HepG2 (cell line): Measurements from ENCODE around the gene IFNL1. TPM values are rescaled to one million over a fixed set of nuclear protein-coding genes. Genes with fewer than 3 reads are reported as not detected.
A peak's percentile ranks its signal among the peaks of the same experiment; 100 is the strongest.

ENCODE experiments used
- ATAC-seq: fragments of 200-7000 bp; cut with Tn5 transposase; 3 replicates; pipeline ENCODE4 v1.9.1; 2020; ENCODE audit warnings: mild to moderate bottlenecking, moderate library complexity
- BruUV-seq: library from RNA; stranded (reverse); fragments of 400-500 nt; replicated peaks from 2 replicates; lab custom pipeline; 2021; lab: Mats Ljungman, UMichigan
- CTCF ChIA-PET: fragments of 300-600 bp; formaldehyde crosslinking; extraction: SDS; loops from one replicate; lab custom pipeline; 2021; ENCODE audit warnings: low total read pairs, inconsistent platforms, low intra/inter-chr PET ratio; lab: Yijun Ruan, JAX
- POLR2A ChIA-PET: fragments of 350-600 bp; sonication (Branson Sonifier 250); formaldehyde crosslinking; loops from one replicate; lab custom pipeline; 2020; ENCODE audit warnings: antibody characterized with exemption, inconsistent platforms; lab: Yijun Ruan, JAX
- DNase-seq: peaks from one replicate; pipeline ENCODE4 v3.0.0-alpha.2; 2015; ENCODE audit warnings: low spot score
- FAIRE-seq: peaks from 3 replicates; lab custom pipeline; 2011; peaks lifted over from hg19 to GRCh38; lab: Jason Lieb, UNC
- H2AFZ ChIP-seq: one replicate; pipeline ENCODE4 v1.6.1; 2011; ENCODE audit warnings: low read length, inconsistent platforms
- H3K27ac ChIP-seq: fragments of 300-600 bp; 3 replicates; pipeline ENCODE4 v1.8.0; 2011; ENCODE audit warnings: mixed run types, mild to moderate bottlenecking, mixed read lengths, low read length, inconsistent platforms; ENCODE audit not compliant: insufficient read depth; ENCODE audit errors: extremely low read length
- H3K27me3 ChIP-seq, 2 experiments: fragments of 200-600 bp in 1 of 2; 2 replicates in 1 of 2; 3 replicates in 1 of 2; pipeline versions ENCODE4 v1.6.0 to v1.8.0; 2011; ENCODE audit warnings: low read length in 2 of 2, mild to moderate bottlenecking in 2 of 2, moderate library complexity in 2 of 2, inconsistent platforms in 1 of 2; ENCODE audit not compliant: insufficient read depth in 2 of 2, control insufficient read depth in 1 of 2
- H3K36me3 ChIP-seq, 2 experiments: fragments of 200-600 bp in 1 of 2; replicated peaks in 1 of 2; 2 replicates in 1 of 2; 3 replicates in 1 of 2; pipeline versions ENCODE4 v1.5.1 to v1.8.0; 2011; ENCODE audit warnings: low read length in 2 of 2, inconsistent platforms in 1 of 2; ENCODE audit not compliant: insufficient read depth in 2 of 2, control insufficient read depth in 1 of 2
- H3K4me1 ChIP-seq: 2 replicates; pipeline ENCODE4 v1.5.1; 2012; ENCODE audit warnings: low read length, inconsistent platforms; ENCODE audit not compliant: insufficient read depth
- H3K4me2 ChIP-seq: 2 replicates; pipeline ENCODE4 v1.6.0; 2011; ENCODE audit warnings: low read depth, low read length, inconsistent platforms
- H3K4me3 ChIP-seq, 3 experiments: fragments of 200-600 bp in 1 of 3; sonication (generic), shearing (Covaris generic) in 1 of 3; replicated peaks in 1 of 3; 2 replicates each; pipeline ENCODE4 v1.5.1; 2011 to 2016; ENCODE audit warnings: low read length in 3 of 3, inconsistent platforms in 2 of 3, low read depth in 2 of 3, mild to moderate bottlenecking in 2 of 3, control low read depth in 1 of 3, mixed read lengths in 1 of 3; ENCODE audit not compliant: insufficient read depth in 1 of 3
- H3K79me2 ChIP-seq: one replicate; pipeline ENCODE4 v1.6.1; 2011; ENCODE audit warnings: low read length, inconsistent platforms; ENCODE audit not compliant: insufficient read depth
- H3K9ac ChIP-seq: 2 replicates; pipeline ENCODE4 v1.6.0; 2011; ENCODE audit warnings: mild to moderate bottlenecking, low read depth, low read length, inconsistent platforms; ENCODE audit not compliant: insufficient read depth
- H3K9me3 ChIP-seq: 2 replicates; pipeline ENCODE4 v1.5.1; 2012; ENCODE audit warnings: mild to moderate bottlenecking, low read length
- H4K20me1 ChIP-seq: 2 replicates; pipeline ENCODE4 v1.6.0; 2011; ENCODE audit warnings: inconsistent platforms, mild to moderate bottlenecking, low read length, moderate library complexity; ENCODE audit not compliant: insufficient read depth
- GTF3A ChIP-seq: sonication (generic); formaldehyde crosslinking; conservative IDR thresholded peaks from 2 replicates; pipeline ENCODE4 v1.4.0; 2020; ENCODE audit warnings: mild to moderate bottlenecking, missing genetic modification reagents
- MAZ ChIP-seq, 2 experiments: sonication (generic) in 1 of 2; formaldehyde crosslinking in 1 of 2; IDR thresholded peaks; 2 replicates each; pipeline versions ENCODE4 v1.5.0 to v1.6.1; 2012 to 2020; ENCODE audit warnings: low read depth in 2 of 2, mild to moderate bottlenecking in 2 of 2, borderline replicate concordance in 1 of 2, improper control_type of control experiment in 1 of 2, low read length in 1 of 2, missing genetic modification reagents in 1 of 2, moderate library complexity in 1 of 2
- NFYB ChIP-seq: sonication (generic); formaldehyde crosslinking; IDR thresholded peaks from 2 replicates; pipeline ENCODE4 v1.4.0; 2020; ENCODE audit warnings: missing genetic modification reagents
- NFYC ChIP-seq: IDR thresholded peaks from 2 replicates; pipeline ENCODE4 v1.6.1; 2016; ENCODE audit warnings: missing genetic modification reagents, missing compliant biosample characterization
- WGBS: methylation state at CpG from one replicate; pipeline ENCODE4 v1.1.6; 2017; ENCODE audit warnings: low lambda C conversion rate; 5-methylcytosine and 5-hydroxymethylcytosine counted together
- in situ Hi-C: cut with HindIII; loops from 2 replicates; pipeline ENCODE4 v1.10.0; 2017; ENCODE audit warnings: low pct_unique_long_range_greater_than_20kb; ENCODE audit not compliant: extremely low pct_ligation_motif_present
- intact Hi-C: fragments of 100-400 bp; cut with micrococcal nuclease; formaldehyde crosslinking; loops from one replicate; pipeline ENCODE4 v1.10.0; 2022; ENCODE audit not compliant: unreplicated experiment
- polyA plus RNA-seq, 8 experiments: library from polyadenylated mRNA; depleted of rRNA in 3 of 8; stranded (reverse) in 7 of 8; unstranded in 1 of 8; fragments of >200 nt; fragmentation: Illumina TruSeq in 4 of 8; extraction: Trizol in 4 of 8; gene quantifications; 2 replicates each; pipeline versions ENCODE4 v1.2.1 to v1.2.3, GENCODE V29; 2011 to 2016; ENCODE audit warnings: low read depth in 4 of 8, missing spikeins in 1 of 8, mixed read lengths in 1 of 8; ENCODE audit not compliant: insufficient read depth in 1 of 8
- total RNA-seq, 5 experiments: library from RNA; depleted of rRNA; stranded (reverse); fragments of >200 nt; fragmentation: Illumina TruSeq; extraction: Trizol; gene quantifications; 2 replicates each; pipeline ENCODE4 v1.2.3, GENCODE V29; 2016; ENCODE audit warnings: low read depth in 1 of 5
- TF ChIP-seq, protein P1 (sequence below): sonication (generic); formaldehyde crosslinking; IDR thresholded peaks from 2 replicates; pipeline ENCODE4 v1.4.0; 2020; ENCODE audit warnings: missing genetic modification reagents, borderline replicate concordance
- TF ChIP-seq, protein P2 (sequence below): sonication (generic); formaldehyde crosslinking; IDR thresholded peaks from 2 replicates; pipeline ENCODE4 v1.4.0; 2020; ENCODE audit warnings: missing genetic modification reagents

The IFNL1 gene
- total and polyA plus RNA-seq, 2 of the 13 experiments (the other 11 are each of a cell fraction or from before 2014, with no cell fraction given) = not detected

DNA sequence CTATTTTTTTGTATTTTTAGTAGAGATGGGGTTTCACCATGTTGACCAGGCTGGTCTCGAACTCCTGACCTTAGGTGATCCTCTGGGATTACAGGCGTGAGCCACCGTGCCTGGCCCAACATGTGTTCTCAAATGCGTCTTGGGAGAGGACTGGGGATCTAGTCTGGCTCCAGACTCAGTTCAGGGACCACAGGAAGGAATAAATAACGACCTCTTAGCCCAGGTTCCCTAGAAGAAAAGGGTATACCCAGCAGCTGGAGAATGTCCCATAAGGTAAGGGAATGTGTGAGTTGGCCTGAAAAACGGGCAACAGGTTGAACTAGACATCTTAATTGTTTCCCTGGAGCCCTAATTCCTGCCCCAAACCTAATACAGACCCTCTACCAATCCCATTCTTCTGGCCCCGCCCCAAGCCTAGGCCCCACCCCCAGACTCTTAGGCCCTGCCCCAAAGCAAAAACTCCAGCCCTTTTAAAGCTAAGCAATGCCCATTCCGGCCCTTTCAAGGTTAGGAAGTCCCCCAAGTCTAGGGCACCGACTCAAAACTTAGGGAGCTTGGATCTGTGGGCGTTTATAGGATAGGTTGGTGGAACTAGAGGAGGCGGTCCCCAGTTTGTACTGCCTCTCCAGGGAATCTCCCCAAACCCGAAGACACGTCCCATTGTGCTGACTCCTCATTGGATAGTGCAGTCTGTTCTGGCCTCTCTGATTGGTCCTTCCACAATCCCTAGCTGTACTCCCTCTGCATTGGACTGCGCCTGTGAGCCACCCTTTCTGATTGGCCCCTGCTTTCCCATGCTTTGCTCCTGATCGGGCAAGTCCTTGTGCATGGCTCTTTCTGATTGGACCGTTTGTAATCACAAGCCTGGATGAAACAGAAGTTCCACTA is 29.8 kb downstream of the IFNL1 start:
- no peak overlapping the region for H2AFZ ChIP-seq
- intact Hi-C loops = loop anchor here (5.0 kb wide), 1 partner anchor 114 kb away; no protein-coding TSS in a partner anchor
- WGBS = 43% methylated on average over 14 of the region's 16 CpGs
- ChIA-PET CTCF (no interaction called here), POLR2A (interaction anchor here (0.6 kb wide), 1 partner anchor 22 kb away, joined by 3 read pairs; no protein-coding TSS in a partner anchor)
- no peaks in the 10 kb centered on the region for H3K79me2 ChIP-seq
- H3K9ac ChIP-seq = no peak overlapping the region
- ATAC-seq = peak; percentile 66
- TF ChIP-seq NFYC = peak; percentile 79
- TF ChIP-seq MAZ (IDR thresholded peaks at IDR 0.05; ENCODE audit: borderline replicate concordance, low read depth, low read length) = no peak
- no peak for TF ChIP-seq MAZ (CRISPR knock-in tag; IDR thresholded peaks at IDR 0.05; ENCODE audit: low read depth)
- TF ChIP-seq, protein P1, sequence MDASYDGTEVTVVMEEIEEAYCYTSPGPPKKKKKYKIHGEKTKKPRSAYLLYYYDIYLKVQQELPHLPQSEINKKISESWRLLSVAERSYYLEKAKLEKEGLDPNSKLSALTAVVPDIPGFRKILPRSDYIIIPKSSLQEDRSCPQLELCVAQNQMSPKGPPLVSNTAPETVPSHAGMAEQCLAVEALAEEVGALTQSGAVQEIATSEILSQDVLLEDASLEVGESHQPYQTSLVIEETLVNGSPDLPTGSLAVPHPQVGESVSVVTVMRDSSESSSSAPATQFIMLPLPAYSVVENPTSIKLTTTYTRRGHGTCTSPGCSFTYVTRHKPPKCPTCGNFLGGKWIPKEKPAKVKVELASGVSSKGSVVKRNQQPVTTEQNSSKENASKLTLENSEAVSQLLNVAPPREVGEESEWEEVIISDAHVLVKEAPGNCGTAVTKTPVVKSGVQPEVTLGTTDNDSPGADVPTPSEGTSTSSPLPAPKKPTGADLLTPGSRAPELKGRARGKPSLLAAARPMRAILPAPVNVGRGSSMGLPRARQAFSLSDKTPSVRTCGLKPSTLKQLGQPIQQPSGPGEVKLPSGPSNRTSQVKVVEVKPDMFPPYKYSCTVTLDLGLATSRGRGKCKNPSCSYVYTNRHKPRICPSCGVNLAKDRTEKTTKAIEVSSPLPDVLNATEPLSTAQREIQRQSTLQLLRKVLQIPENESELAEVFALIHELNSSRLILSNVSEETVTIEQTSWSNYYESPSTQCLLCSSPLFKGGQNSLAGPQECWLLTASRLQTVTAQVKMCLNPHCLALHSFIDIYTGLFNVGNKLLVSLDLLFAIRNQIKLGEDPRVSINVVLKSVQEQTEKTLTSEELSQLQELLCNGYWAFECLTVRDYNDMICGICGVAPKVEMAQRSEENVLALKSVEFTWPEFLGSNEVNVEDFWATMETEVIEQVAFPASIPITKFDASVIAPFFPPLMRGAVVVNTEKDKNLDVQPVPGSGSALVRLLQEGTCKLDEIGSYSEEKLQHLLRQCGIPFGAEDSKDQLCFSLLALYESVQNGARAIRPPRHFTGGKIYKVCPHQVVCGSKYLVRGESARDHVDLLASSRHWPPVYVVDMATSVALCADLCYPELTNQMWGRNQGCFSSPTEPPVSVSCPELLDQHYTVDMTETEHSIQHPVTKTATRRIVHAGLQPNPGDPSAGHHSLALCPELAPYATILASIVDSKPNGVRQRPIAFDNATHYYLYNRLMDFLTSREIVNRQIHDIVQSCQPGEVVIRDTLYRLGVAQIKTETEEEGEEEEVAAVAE (CRISPR knock-in tag) = peak; percentile 88
- TF ChIP-seq GTF3A (CRISPR knock-in tag) = no peak
- peak; percentile 71 for TF ChIP-seq NFYB (CRISPR knock-in tag)
- TF ChIP-seq, protein P2, sequence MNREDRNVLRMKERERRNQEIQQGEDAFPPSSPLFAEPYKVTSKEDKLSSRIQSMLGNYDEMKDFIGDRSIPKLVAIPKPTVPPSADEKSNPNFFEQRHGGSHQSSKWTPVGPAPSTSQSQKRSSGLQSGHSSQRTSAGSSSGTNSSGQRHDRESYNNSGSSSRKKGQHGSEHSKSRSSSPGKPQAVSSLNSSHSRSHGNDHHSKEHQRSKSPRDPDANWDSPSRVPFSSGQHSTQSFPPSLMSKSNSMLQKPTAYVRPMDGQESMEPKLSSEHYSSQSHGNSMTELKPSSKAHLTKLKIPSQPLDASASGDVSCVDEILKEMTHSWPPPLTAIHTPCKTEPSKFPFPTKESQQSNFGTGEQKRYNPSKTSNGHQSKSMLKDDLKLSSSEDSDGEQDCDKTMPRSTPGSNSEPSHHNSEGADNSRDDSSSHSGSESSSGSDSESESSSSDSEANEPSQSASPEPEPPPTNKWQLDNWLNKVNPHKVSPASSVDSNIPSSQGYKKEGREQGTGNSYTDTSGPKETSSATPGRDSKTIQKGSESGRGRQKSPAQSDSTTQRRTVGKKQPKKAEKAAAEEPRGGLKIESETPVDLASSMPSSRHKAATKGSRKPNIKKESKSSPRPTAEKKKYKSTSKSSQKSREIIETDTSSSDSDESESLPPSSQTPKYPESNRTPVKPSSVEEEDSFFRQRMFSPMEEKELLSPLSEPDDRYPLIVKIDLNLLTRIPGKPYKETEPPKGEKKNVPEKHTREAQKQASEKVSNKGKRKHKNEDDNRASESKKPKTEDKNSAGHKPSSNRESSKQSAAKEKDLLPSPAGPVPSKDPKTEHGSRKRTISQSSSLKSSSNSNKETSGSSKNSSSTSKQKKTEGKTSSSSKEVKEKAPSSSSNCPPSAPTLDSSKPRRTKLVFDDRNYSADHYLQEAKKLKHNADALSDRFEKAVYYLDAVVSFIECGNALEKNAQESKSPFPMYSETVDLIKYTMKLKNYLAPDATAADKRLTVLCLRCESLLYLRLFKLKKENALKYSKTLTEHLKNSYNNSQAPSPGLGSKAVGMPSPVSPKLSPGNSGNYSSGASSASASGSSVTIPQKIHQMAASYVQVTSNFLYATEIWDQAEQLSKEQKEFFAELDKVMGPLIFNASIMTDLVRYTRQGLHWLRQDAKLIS (CRISPR knock-in tag) = no peak
- no TSS peak for BruUV-seq
- H4K20me1 ChIP-seq = no peaks in the 10 kb centered on the region
- no peak overlapping the region for H3K4me3 ChIP-seq
- H3K36me3 ChIP-seq = no peaks in the 10 kb centered on the region
- peaks cover 0 to 7% of the 10 kb centered on the region in 2 experiments; a peak in 1 of 5 replicates for H3K27me3 ChIP-seq
- H3K4me1 ChIP-seq = peaks cover 20% of the 10 kb centered on the region
- no peak overlapping the region for H3K27ac ChIP-seq
- FAIRE-seq = no peak
- peak; percentile 22 for DNase-seq
- in situ Hi-C loops = loop anchor here (5.0 kb wide), 2 partner anchors 114 to 204 kb away; no protein-coding TSS in a partner anchor
- no peaks in the 10 kb centered on the region for H3K9me3 ChIP-seq
- no peak overlapping the region for H3K4me2 ChIP-seq
